Muscle of leg (tissue), 11 donors: ENCODE results near the gene GPX5. TPM values are rescaled to one million over a fixed set of nuclear protein-coding genes. Genes with fewer than 3 reads are reported as not detected.
A peak's percentile ranks its signal among the peaks of the same experiment; 100 is the strongest.

Experiments
- DNase-seq: peaks from one replicate; pipeline ENCODE4 v3.0.0; 2013
- H3K27ac ChIP-seq: one replicate; pipeline ENCODE4 v1.5.1; 2013; ENCODE audit warnings: mild to moderate bottlenecking, low read length, control low read depth
- H3K27me3 ChIP-seq: one replicate; pipeline ENCODE4 v1.6.1; 2013; ENCODE audit warnings: low read length; ENCODE audit not compliant: control insufficient read depth, insufficient read depth
- H3K36me3 ChIP-seq: one replicate; pipeline ENCODE4 v1.6.1; 2013; ENCODE audit warnings: low read length; ENCODE audit not compliant: control insufficient read depth, insufficient read depth
- H3K4me1 ChIP-seq: one replicate; pipeline ENCODE4 v1.6.1; 2013; ENCODE audit warnings: low read length; ENCODE audit not compliant: control insufficient read depth, insufficient read depth
- H3K4me3 ChIP-seq: one replicate; pipeline ENCODE4 v1.5.1; 2013; ENCODE audit warnings: low read length, control low read depth
- H3K9me3 ChIP-seq: replicated peaks from 2 replicates; pipeline ENCODE4 v1.6.1; 2013; ENCODE audit warnings: low read depth, low read length; ENCODE audit not compliant: control insufficient read depth
- WGBS: methylation state at CpG from one replicate; pipeline ENCODE4 v1.1.5; 2013; ENCODE audit warnings: missing lambda C conversion rate; ENCODE audit not compliant: insufficient coverage; 5-methylcytosine and 5-hydroxymethylcytosine counted together
- polyA plus RNA-seq, 8 donors: library from polyadenylated mRNA; unstranded; fragments of 120-200 nt; gene quantifications; one replicate each; pipeline versions ENCODE4 v1.2.1 to v1.2.3, GENCODE V29; 2013; ENCODE audit warnings: inconsistent platforms in 1 of 8, low replicate concordance in 1 of 8; ENCODE audit not compliant: insufficient read length in 8 of 8, insufficient read depth in 1 of 8
- total RNA-seq: library from RNA; stranded (reverse); fragments of 120-200 nt; gene quantifications from one replicate; pipeline ENCODE4 v1.2.4, GENCODE V29; 2013

The GPX5 gene
- total and polyA plus RNA-seq, 9 donors, result not detected

DNA sequence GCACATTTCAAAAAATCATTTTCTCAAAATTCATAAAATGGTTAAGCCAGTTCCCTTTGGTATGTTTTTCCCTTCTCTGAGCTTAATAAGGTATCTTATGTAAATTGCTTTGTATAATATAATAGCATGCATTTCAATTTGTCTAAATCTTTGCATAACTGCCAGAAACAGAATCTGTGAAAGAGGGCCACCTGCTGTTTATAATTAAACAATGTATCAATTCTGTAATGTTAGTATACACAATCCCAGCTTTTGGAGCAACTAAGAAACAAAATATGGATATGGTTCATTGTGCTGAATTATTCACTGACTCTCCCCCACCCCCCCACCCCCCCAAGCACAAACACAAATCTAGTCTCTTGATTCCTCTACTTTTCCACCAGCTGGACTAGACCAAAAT is 54.8 kb downstream of the GPX5 start:
- Histone ChIP-seq H3K4me1 (no peaks in the 10 kb centered on the region), H3K27ac (no peak overlapping the region), H3K4me3 (no peak overlapping the region), H3K36me3 (no peaks in the 10 kb centered on the region), H3K27me3 (no peaks in the 10 kb centered on the region), H3K9me3 (no peaks in the 10 kb centered on the region)
- peak; percentile 17 for DNase-seq

DNA sequence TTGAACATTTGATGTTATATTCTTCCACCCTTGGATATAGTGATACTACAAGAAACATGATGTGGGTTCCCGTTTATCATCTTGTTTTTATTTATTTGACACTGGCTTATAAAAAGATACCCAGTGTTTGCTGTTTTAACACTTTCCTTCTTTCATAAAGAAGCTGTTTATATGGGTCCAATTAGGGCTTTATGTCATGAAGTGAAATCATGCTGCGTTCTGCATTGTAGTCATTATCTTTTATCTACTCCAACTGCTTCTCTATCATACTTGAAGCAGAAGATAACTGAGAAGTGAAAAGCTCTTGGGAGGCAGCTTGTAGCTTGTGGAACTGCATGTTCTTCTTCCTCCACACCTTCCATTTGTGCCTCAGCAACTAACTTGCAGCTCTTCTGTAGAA is 57.8 kb downstream of the GPX5 start:
- no peaks in the 10 kb centered on the region for H3K36me3 ChIP-seq
- WGBS, result no CpG with 5 or more reads among the region's 2 CpGs
- H3K27me3 ChIP-seq, result peaks cover 17% of the 10 kb centered on the region
- peaks cover 11% of the 10 kb centered on the region for H3K4me1 ChIP-seq
- no peak for DNase-seq
- H3K27ac ChIP-seq, result no peak overlapping the region
- H3K4me3 ChIP-seq, result no peak overlapping the region
- H3K9me3 ChIP-seq, result no peaks in the 10 kb centered on the region

Other genes starting within 250 kb of the GPX5 start
- 6.3 TPM for gene PGBD1, start 244.3 kb upstream of the GPX5 start, total RNA-seq
- gene PGBD1, start 244.3 kb upstream of the GPX5 start, polyA plus RNA-seq, result 1 to 10 TPM; 5.9 to 7.4 (median 6.2) TPM
- 11.9 TPM for gene ZSCAN31, start 189.7 kb upstream of the GPX5 start, total RNA-seq
- gene ZSCAN31, start 189.7 kb upstream of the GPX5 start, polyA plus RNA-seq, result 1 to 10 TPM; 5.7 to 9.3 (median 7.5) TPM
- gene ZKSCAN3, start 175.9 kb upstream of the GPX5 start, total RNA-seq, result 8.2 TPM
- gene ZKSCAN3, start 175.9 kb upstream of the GPX5 start, polyA plus RNA-seq, result 1 to 10 TPM; 5.0 to 7.0 (median 6.0) TPM
- gene ZSCAN12, start 126.1 kb upstream of the GPX5 start, total RNA-seq, result 8.2 TPM
- 1 to 10 TPM; 4.4 to 6.6 (median 5.1) TPM for gene ZSCAN12, start 126.1 kb upstream of the GPX5 start, polyA plus RNA-seq
- gene ZSCAN23, start 82.4 kb upstream of the GPX5 start, total RNA-seq, result 5.5 TPM
- gene ZSCAN23, start 82.4 kb upstream of the GPX5 start, polyA plus RNA-seq, result 1 to 10 TPM; 3.1 to 6.5 (median 5.5) TPM
- not detected for gene GPX6, start 10.1 kb upstream of the GPX5 start, total RNA-seq
- not detected for gene GPX6, start 10.1 kb upstream of the GPX5 start, polyA plus RNA-seq